GM19455 (cell line): Measurements from ENCODE around the gene GPSM1.

Experiments used
- ATAC-seq: cut with Tn5 transposase; IDR thresholded peaks from one replicate; pipeline ENCODE4 v1.9.1; 2021; ENCODE audit not compliant: unreplicated experiment

The GPSM1 gene

DNA sequence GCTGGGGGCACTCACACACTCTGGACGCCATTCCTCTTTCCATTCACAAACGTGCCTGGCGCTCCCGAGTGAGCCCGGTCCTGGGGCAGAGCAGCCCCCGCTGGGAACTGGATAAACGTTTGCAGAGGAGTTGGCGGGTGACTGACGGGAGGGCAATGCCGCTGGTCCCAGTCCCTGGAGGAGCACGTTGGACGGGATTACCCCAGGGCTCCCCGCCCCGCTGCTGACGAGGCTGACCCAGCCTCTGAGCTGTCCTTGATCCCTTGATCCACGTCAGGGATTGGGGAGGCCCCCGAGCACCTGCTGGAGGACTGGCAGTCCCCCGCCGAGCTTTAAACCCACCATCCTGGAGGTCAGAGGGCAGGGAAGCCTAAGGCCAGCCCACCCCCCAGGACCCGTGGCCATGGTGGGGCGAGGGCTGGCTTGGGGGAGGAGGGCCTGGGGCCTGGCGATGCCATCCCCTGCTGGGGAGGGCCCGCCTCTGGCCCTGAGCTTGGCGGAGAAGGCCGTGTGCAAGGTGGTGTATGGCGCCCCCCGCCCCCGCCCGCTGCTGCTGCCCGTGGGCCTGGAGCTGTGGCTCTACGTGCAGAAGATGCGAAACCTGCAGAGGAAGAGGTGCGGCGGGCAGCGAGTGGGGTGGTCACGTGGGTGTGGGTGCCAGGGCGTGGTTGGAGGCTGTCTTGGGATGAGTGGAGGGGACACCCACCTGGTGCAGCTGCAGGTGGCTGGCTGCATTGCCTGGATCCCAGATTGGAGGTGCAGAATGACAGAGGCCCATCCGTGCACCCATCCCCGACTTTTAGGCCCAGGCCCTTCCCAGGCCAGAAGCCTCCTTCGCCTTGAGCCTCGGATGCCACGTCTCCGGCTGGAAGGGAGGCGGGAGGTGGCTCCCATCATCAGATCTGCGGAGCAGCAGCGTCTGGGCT lies 4.5 kb downstream of the GPSM1 start:
- ATAC-seq, result no peak

DNA sequence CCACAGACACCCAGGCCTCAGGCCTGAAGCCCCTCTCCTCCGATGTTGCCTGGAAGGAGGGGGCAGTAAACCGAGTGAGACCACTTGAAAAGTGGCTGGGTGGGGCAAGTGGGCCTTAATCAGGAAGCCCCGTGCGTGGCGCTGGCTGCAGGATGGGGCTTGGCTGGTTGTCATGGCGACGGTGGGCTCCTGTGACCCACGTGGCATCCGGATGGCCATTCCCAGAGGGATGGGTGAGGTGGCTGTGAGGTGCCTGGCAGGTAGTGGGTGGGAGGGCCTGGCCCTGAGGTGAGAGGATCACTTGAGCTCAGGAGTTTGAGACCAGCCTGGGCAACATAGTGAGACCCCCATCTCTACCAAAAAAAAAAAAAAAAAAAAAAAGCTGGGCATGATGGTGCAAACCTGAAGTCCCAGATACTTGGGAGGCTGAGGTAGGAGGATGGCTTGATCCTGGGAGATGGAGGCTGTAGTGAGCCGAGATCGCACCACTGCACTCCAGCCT lies 5.2 kb downstream of the GPSM1 start:
- ATAC-seq, result no peak

DNA sequence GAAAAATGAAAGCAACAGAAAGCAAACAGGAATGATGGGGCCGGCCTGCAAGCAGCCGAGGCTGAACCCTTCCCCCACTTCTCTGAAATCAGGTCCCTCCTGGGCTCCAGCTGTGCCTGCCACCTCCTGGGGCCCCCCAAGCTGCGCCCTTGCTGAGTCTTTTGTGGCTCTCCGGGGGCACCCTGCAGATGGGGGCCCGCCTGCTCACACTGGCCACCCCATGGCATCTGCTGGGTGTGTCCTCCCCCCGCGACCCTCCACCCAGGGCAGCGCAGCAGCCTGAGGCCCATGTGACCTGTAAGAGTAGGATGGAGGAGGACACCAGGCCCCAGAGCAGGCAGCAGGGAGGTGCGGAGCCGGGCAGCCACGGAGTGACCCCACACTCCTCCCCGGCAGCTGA lies 5.7 kb downstream of the GPSM1 start:
- no peak for ATAC-seq

DNA sequence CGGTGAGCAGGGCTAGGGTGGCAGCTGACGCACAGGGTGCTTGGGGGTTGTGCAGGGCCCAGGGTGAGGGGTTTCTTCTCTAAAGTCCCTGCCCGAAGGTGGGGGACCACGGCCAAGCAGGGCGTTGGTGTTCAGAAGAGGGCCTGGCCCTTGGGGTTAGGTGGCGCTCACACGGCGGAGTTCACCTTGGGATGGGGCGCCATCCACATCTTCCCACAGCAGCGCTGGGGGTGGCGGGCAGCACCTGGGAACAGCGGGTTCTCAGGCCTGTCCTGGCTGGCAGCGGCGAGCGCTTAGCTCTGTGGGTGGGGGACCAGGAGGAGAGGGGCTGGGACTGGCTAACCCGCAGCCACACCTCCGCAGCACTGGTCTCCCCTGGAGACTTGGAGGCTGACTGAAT lies 6.1 kb downstream of the GPSM1 start:
- ATAC-seq, result no peak

DNA sequence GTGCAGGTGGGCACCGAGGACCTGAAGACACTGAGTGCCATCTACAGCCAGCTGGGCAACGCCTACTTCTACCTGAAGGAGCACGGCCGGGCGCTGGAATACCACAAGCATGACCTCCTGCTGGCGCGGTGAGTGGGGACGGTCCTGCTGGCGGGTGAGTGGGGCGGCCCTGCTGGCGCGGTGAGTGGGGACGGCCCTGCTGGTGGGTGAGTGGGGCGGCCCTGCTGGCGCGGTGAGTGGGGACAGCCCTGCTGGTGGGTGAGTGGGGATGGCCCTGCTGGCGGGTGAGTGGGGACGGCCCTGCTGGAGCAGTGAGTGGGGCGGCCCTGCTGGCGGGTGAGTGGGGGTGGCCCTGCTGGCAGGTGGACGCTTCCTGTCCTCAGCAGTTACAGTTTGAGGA lies 7.2 kb downstream of the GPSM1 start:
- no peak for ATAC-seq

DNA sequence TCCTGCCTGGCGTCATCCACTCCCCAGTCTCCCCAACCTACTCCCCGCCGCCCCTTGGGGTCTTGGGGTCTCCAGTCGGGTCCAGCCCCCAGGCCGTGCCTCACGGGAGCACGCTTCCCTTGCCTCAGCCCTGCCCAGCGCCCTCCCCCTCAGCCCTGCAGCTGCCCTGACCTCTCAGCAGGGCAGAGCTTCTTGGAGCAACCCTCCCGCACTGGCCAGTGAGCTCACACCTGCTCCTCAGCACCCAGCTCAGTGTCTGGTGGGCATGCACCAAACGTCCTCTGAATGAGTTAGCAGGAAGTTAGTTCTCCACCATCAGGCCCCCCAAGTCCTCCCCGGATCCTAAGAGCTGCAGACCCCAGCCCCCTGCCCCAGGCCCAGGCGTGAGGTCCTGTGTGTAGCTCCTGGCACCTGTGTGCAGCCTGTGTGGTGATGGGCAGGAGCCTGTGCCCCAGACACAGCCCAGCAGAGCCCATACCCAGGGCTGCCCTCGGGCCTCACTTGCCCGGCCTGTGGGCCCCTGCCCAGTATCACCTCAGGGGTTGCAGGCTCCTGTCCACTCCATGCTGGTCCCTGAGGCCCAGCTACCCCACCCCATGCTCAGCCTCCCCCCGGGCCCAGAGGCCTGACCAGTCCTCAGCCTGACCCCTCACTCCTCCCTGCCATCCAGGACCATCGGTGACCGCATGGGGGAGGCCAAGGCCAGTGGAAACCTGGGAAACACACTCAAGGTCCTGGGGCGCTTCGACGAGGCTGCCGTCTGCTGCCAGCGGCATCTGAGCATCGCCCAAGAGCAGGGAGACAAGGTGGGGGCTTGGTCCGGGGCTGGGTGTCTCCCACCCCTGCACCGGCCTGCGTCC lies 8.2 kb downstream of the GPSM1 start:
- ATAC-seq, result no peak

DNA sequence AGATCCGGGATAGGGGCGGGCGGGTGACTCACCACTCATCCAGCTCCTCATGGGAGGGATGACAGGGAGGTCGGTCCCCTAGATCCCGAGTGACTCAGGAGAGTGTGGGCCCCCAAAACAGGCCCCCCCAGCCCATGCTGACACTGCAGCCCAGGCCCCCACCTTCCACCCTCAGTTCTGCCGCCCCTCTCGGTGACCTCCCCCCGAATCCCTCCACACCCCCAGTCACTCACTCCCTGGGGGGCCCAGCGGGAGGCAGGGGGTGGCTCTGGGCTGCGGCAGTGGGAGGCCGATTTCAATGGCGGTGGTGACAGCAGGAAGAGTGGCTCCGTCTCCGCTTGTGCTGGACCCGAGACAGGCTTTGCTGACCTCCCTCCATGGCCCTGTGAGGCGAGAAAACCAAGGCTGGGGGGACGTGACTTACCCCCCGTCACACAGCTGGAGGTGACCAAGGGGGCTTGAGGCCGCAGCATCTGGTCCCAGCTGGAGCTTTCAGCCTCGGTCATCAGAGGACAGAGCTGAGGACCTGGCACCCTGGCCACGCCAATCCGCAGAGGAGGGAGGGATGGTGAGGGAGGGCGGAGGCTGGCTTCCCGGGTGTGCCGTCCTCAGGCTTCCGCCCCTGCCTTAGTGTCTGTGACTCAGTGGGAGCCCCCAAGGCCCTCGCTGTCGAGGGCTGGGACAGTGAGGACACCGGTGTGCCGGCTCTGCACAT lies 9.0 kb downstream of the GPSM1 start:
- ATAC-seq, result no peak

DNA sequence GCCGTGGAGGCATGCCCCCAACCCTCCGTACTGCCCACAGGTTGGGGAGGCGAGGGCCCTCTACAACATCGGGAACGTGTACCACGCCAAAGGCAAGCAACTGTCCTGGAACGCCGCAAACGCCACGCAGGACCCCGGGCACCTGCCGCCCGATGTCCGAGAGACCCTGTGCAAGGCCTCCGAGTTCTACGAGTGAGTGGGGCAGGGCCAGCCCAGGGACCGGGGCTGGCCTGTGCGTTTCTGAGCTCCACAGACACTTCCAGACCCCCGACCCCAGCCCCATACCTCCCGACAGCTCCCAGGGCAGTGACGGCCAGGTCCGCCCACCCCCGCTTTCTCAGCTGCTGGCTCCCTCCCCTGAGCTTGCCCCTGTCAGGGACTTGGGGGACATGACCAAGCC lies 9.5 kb downstream of the GPSM1 start:
- ATAC-seq, result no peak

DNA sequence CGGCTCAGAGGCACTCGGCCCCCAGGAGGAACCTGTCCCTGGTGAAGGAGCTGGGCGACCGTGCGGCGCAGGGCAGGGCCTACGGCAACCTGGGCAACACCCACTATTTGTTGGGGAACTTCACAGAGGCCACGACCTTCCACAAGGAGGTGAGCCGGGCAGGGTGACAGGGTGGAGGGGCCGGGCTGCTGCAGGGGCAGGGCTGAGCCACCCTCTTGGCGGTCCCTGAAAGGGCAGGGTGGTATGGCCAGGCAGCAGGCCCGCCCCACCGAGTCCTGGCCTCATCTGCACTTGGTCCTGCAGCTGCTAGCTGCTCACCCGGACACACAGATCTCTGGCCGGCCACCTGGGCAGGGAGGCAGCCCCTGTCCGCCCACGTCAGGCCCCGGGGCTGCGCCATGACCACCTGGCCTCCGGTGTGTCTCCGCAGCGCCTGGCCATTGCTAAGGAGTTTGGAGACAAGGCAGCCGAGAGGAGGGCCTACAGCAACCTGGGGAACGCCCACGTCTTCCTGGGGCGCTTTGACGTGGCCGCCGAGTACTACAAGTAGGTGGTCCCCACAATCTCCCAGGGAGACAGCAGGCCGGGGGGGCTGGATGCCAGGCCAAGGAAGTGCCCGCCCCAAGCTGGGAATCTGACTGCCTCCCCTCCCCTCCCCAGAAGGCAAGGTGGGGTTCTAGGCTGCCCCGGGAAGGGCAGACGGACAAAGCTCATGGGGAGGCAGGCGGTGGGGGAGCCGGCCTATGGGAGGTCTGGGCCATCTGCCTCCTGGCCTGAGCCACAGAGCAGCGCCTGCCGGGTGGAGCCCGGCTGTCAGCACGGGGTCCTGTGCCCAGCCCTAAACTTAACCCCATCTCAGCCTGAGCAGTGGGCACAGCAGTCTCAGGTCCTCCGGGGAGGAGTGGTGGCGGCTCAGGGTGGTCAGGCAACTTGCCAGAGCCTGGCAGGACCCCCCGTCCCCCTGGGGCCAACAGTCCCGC lies 10.4 kb downstream of the GPSM1 start:
- ATAC-seq, result no peak

DNA sequence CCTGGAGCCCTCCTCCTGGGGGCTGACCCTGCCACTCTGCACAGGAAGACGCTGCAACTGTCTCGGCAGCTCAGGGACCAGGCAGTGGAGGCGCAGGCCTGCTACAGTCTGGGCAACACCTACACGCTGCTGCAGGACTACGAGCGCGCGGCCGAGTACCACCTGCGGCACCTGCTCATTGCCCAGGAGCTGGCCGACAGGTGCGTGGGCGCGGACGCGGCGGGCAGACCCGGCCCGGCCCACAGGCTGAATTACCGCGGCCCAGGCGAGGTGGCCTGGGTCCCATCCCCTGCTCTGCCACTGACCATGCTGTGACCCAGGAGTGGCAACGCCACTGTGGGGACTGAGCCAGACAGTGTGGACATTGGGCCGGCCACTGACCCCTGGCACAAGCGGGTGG lies 11.2 kb downstream of the GPSM1 start:
- ATAC-seq, result no peak

DNA sequence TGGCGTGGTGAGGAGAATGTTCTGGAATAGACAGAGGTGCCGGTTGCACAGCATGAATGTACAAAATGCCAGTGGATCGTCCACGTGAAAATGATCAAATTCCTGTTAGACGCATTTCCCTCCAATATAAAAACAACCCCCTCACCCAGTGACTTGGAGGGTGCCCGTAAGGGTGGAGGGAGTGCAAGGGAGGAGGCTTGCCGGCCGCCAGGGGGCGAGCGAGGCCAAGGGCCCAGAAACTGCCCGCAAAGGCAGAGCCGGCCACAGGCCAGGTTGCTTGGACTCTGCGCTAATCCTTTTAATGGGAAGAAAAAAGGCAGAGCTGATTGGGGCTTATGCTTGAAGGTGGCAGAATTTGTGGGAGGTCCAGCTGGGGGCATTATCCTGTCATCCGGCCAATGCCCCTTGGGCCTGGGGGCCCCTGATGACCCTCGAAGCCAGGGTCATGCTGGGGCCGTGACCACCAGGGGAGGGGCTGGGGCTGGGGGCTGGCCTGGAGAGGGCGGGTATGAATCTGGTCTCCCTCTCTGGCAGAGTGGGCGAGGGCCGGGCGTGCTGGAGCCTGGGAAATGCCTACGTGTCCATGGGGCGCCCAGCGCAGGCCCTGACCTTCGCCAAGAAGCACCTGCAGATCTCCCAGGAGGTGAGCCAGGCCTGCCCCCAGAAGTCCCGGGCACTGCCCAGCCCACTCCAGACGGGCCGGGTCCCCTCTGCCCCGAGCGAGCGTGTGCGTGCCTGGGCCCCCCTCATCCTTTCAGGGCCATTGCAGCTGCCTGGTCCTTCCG lies 12.0 kb downstream of the GPSM1 start:
- no peak for ATAC-seq

DNA sequence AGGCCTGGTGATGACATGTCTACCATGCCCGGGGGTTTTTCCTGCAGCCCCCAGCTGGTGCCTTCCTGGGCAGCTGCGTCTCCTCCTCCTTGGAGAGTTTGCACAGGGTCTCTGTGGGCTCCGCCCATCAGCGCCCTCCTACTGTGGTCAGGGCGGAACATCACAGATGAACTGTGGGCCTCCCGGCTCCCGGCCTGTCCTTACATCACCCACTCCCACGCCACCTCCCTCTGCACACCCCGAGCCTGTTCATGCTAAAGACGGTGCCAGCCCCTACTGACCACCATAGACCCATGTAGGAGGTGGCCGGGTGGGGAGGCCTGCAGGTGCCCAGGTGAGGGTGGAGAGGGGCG lies 12.6 kb downstream of the GPSM1 start:
- ATAC-seq, result no peak

DNA sequence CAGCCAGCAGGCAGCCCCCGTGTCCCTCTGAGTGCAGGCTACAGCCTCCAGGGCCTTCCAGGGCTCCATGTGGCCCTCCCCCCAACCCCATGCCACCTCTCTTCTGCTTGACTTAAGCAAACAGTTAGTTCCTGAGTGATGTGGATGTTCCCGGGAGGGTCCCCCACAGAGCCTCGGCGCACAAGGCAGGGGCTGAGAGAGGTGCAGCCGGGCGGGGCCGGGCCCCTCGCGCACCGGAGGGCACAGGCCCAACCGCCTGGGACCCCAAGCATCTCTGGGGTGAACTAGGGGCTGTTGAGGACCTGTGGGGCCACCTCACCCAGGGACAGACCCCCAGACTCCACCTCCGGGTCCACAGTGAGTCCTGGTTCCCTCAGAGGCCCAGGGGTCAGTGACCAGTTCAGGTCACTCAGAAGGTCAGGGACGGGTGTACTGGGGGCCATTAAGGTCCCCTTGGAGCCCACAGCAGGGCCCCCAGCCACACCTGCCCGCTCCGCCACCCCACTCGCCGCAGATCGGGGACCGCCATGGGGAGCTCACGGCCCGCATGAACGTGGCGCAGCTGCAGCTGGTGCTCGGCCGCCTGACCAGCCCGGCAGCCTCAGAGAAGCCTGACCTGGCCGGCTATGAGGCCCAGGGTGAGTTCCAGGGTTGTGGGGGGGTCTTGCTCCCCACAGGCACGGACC lies 13.2 kb downstream of the GPSM1 start:
- ATAC-seq, result no peak

DNA sequence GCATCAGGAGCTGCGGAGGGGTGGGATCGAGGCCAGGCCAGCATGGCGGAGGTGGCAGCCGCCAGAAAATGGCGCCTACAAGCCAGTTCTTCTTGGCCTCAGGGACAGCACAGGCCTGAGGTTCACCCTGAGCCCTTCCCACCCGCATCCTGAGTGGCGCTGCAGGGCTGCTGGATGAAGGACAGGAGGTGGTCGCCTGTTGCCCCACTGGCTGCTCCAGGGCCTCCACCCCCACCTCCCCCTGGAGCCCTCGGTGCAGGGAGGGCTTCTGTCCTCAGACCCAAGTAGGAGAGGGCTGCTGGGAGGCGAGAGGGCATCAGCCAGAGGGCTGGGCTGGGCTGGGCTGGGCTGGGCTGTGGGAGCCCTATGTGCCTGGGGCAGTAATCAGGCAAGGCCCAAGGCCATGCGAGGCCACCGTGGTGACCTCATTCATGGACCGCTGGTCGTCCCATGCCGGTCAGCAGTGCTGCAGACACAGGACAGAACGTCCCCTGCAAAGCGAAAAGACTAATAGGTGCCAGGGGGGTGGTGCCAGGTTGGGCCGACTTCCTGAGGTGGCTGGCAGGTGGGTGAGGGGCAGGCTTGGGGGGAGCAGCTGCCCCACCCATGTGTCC lies 13.8 kb downstream of the GPSM1 start:
- ATAC-seq, result no peak

DNA sequence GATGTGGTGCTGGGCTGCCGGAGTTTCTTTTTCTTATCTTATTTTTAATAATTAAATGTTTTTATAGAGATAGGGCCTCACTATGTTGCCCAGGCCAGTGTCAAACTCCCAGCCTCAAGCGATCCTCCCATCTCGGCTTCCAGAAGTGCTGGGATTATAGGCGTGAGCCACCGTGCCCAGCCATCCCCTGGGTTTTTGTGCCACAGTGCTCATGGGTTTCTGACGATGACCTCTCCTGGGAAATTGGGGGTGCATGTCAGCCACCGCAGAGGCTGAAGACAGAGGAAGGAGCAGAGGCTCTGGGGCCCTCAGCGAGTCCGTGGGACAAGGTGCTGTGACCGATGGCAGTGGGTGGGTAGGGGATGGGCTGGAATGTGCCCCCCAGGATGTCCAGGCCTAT lies 14.4 kb downstream of the GPSM1 start:
- ATAC-seq, result no peak

DNA sequence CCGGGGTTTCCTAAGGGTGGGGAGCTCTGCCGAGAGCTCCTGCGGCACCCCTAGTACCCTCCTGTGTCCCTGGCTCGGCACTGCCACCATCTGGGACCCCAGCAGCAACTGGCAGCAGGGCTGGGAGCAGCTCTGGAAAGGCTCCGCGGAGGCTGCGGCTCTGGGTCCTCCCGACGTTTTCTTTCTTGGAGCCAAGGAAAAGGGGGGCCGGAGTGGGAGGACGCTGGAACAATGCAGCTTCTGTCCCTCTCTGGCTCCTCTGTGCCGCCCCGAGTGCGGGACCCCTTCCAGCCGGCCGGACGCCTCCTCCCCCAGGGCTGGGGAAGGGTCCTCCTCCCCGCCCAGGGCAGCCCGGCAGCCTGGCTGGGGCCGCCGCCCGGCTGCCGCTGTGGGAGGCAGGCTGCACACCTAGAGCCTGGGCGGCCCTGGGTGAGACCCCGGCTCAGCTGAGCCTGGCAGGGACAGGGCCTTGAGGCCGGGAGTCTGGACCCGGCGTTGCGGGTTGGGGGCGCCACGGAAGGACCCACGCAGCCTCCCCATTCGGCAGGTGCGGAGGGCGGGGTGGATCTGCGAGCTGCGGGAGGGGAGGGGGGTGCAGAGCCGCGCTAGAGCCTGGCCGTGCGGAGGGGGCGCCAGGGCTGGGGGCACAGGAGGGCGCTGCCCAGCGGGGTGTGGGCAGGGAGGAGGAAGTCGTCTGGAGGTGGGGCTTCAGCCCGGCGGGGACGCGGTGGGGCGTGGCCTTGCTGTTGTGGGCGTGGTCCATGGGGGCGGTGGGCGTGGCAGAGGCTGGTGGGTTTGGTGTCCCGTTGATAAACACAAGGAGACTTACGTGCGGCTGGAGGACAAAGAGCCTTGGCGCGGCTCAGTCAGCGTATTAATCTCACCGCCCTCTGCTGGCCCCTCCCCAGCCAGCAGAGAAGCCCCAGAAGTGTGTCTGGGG lies 15.1 kb downstream of the GPSM1 start:
- no peak for ATAC-seq

DNA sequence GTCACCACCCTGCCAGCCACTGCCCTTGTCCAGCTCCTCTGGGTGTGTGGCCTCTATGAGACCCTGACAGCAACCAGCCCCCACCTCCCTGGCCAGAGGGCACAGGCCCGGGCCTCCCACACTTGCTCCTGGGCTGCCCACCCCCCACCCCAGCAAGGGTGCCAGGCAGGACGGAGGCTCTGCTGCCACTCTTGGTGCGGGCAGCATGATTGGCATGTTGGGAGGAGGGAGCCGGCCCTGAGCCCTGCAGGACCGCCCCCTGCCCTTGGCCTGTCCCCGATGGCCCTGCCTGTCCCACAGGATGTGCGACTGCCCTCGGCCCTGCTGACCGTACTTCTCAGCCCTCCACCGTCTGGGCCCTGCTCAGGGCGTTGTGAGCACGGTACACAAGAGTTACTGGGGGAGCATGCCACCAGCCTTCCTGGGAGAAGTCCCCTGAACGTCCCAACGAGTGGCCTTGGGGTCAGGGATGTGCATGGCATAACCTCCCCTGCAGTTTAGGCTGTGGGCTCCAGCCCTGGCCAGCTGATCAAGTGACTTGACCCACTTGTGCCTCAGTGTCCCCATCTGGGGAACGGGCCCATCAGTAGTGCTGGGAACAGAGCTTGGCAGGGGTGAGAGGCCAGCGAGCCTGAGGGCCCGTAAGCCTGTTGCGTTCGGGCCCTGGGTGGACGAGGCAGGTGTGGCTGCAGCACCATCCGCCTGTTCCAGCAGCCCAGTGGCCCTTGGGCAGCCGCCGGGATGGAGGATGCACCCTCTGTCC lies 16.0 kb downstream of the GPSM1 start:
- no peak for ATAC-seq
